Measurements from ENCODE around the gene LRRC75B.

GRCh38 chr22:24540470-24540869 lies 52.4 kb downstream of the LRRC75B start:
- TF ChIP-seq CTCF (conservative IDR thresholded peaks at IDR 0.05 in 1 of 2, IDR thresholded peaks at IDR 0.05 in 1 of 2; ENCODE audit: extremely low read depth in 1 of 2, insufficient read depth in 1 of 2, low read depth in 1 of 2, low read length in 2 of 2) (no peak), EZH2 (IDR thresholded peaks at IDR 0.05; ENCODE audit: borderline replicate concordance, low read length) (no peak)
